ENCODE data around the gene CAMSAP2.

- TF ChIP-seq, protein P1, sequence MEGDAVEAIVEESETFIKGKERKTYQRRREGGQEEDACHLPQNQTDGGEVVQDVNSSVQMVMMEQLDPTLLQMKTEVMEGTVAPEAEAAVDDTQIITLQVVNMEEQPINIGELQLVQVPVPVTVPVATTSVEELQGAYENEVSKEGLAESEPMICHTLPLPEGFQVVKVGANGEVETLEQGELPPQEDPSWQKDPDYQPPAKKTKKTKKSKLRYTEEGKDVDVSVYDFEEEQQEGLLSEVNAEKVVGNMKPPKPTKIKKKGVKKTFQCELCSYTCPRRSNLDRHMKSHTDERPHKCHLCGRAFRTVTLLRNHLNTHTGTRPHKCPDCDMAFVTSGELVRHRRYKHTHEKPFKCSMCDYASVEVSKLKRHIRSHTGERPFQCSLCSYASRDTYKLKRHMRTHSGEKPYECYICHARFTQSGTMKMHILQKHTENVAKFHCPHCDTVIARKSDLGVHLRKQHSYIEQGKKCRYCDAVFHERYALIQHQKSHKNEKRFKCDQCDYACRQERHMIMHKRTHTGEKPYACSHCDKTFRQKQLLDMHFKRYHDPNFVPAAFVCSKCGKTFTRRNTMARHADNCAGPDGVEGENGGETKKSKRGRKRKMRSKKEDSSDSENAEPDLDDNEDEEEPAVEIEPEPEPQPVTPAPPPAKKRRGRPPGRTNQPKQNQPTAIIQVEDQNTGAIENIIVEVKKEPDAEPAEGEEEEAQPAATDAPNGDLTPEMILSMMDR (IDR thresholded peaks at IDR 0.05), result no peak
- TF ChIP-seq POLR2A (IDR thresholded peaks at IDR 0.05), result no peak
Measured at GRCh38 chr1:200710166-200710565, 28.5 kb upstream of the CAMSAP2 start.
